Gastrocnemius medialis (tissue), 4 donors: ENCODE measurements around the gene CAMTA1.

Experiments used
- CTCF ChIP-seq, 5 experiments: fragments of 450-650 bp in 3 of 5; fragments of 200-600 bp in 2 of 5; sonication (generic) in 2 of 5; IDR thresholded peaks in 4 of 5; conservative IDR thresholded peaks in 1 of 5; 1 replicate in 4 of 5; 2 replicates in 1 of 5; pipeline ENCODE4 v1.5.1; 2016 to 2019; ENCODE audit warnings: antibody characterized with exemption in 5 of 5, mild to moderate bottlenecking in 3 of 5, moderate library complexity in 3 of 5
- POLR2A ChIP-seq, 2 donors: fragments of 450-650 bp; IDR thresholded peaks; one replicate each; pipeline ENCODE4 v1.6.1; 2017; ENCODE audit warnings: antibody characterized with exemption in 2 of 2, mild to moderate bottlenecking in 2 of 2, moderate library complexity in 2 of 2

- TF ChIP-seq CTCF (IDR thresholded peaks at IDR 0.05 in 4 of 5, conservative IDR thresholded peaks at IDR 0.05 in 1 of 5) (no peak), POLR2A (IDR thresholded peaks at IDR 0.05) (no peak)
These were observed 182.3 kb downstream of the CAMTA1 start for GRCh38 chr1:6967431-6968111.
